Measurements from ENCODE around the gene TDRD12.
"Not testable (repeated sequence)": the region's sequence is repeated elsewhere in the genome, so short reads cannot be mapped to it uniquely, and the experiment has no call there.

The TDRD12 gene

GRCh38 chr19:32811151-32811550, 91.6 kb downstream of the TDRD12 start:
- no peak for DNase-seq

GRCh38 chr19:32812036-32812435, 92.5 kb downstream of the TDRD12 start:
- no peak for DNase-seq

- no peak for DNase-seq
Observed at GRCh38 chr19:32812571-32812970, 93.0 kb downstream of the TDRD12 start.

GRCh38 chr19:32813862-32814425, 94.4 kb downstream of the TDRD12 start:
- no peak for DNase-seq

GRCh38 chr19:32814624-32815023, 95.1 kb downstream of the TDRD12 start:
- DNase-seq, result no peak

- no peak for DNase-seq
Observed at GRCh38 chr19:32816555-32817099, 97.1 kb downstream of the TDRD12 start.

GRCh38 chr19:32817569-32818476, 98.3 kb downstream of the TDRD12 start:
- DNase-seq, result no peak

GRCh38 chr19:32818536-32818935, 99.0 kb downstream of the TDRD12 start:
- DNase-seq, result no peak

- no peak for DNase-seq
Observed at GRCh38 chr19:32819419-32820400, 100.1 kb downstream of the TDRD12 start.

- DNase-seq, result no peak
Observed at GRCh38 chr19:32822916-32823746, 103.6 kb downstream of the TDRD12 start.

GRCh38 chr19:32823747-32824102, 104.2 kb downstream of the TDRD12 start:
- DNase-seq, result no peak

- no peak for DNase-seq
Observed at GRCh38 chr19:32824191-32824751, 104.7 kb downstream of the TDRD12 start.

- DNase-seq, result no peak
Observed at GRCh38 chr19:32824916-32825608, 105.5 kb downstream of the TDRD12 start.

- no peak for DNase-seq
Observed at GRCh38 chr19:32828139-32828538, 108.6 kb downstream of the TDRD12 start.

GRCh38 chr19:32828643-32829344, 109.2 kb downstream of the TDRD12 start:
- DNase-seq, result no peak

- DNase-seq, result no peak
Observed at GRCh38 chr19:32829345-32829896, 109.9 kb downstream of the TDRD12 start.

- DNase-seq, result no peak
Observed at GRCh38 chr19:32830231-32831014, 110.9 kb downstream of the TDRD12 start.

GRCh38 chr19:32831611-32832010, 112.0 kb downstream of the TDRD12 start:
- DNase-seq, result no peak

GRCh38 chr19:32832094-32832493, 112.5 kb downstream of the TDRD12 start:
- DNase-seq, result not testable (repeated sequence)
